ENCODE data around the gene DUSP12. TPM values are rescaled to one million over a fixed set of nuclear protein-coding genes. Genes with fewer than 3 reads are reported as not detected.

Gene DUSP12
- total RNA-seq, 2 donors from 2014 or later: 17.3 to 27.9 TPM

- no peak for DNase-seq (ENCODE audit: low spot score)
- Histone ChIP-seq H3K27ac (no peak overlapping the region), H3K9me3 (no peaks in the 10 kb centered on the region), H3K27me3 (replicated peaks; ENCODE audit: insufficient read depth) (no peaks in the 10 kb centered on the region), H3K4me3 (no peak overlapping the region), H3K36me3 (no peaks in the 10 kb centered on the region), H3K4me1 (ENCODE audit: control insufficient read depth in 1 of 2, low read depth in 2 of 2) (peaks cover 0 to 17% of the 10 kb centered on the region in 2 donors)
- no peak for TF ChIP-seq CTCF (IDR thresholded peaks at IDR 0.05)
- ATAC-seq (ENCODE audit: insufficient number of reproducible peaks, low FRiP score, low read depth): no peak
Measured at GRCh38 chr1:161707503-161707902, 42.1 kb upstream of the DUSP12 start.

- DNase-seq (ENCODE audit: low spot score): no peak
- no peaks in the 10 kb centered on the region for H3K36me3 ChIP-seq
- H3K4me3 ChIP-seq: no peak overlapping the region
- H3K9me3 ChIP-seq: no peaks in the 10 kb centered on the region
- H3K27ac ChIP-seq: no peak overlapping the region
- no peaks in the 10 kb centered on the region for H3K27me3 ChIP-seq (replicated peaks; ENCODE audit: insufficient read depth)
- TF ChIP-seq CTCF (IDR thresholded peaks at IDR 0.05): no peak
- no peak for ATAC-seq (ENCODE audit: insufficient number of reproducible peaks, low FRiP score, low read depth)
- H3K4me1 ChIP-seq (ENCODE audit: control insufficient read depth in 1 of 2, low read depth in 2 of 2): peaks cover 0 to 17% of the 10 kb centered on the region in 2 donors
Measured at GRCh38 chr1:161709373-161709772, 40.2 kb upstream of the DUSP12 start.

GRCh38 chr1:161710560-161710959 lies 39.0 kb upstream of the DUSP12 start:
- Histone ChIP-seq H3K9me3 (no peaks in the 10 kb centered on the region), H3K4me1 (ENCODE audit: control insufficient read depth in 1 of 2, low read depth in 2 of 2) (peaks cover 0 to 16% of the 10 kb centered on the region in 2 donors), H3K4me3 (no peak overlapping the region), H3K27ac (no peak overlapping the region), H3K27me3 (replicated peaks; ENCODE audit: insufficient read depth) (no peaks in the 10 kb centered on the region), H3K36me3 (no peaks in the 10 kb centered on the region)
- ATAC-seq (ENCODE audit: insufficient number of reproducible peaks, low FRiP score, low read depth): no peak
- DNase-seq (ENCODE audit: low spot score): no peak
- no peak for TF ChIP-seq CTCF (IDR thresholded peaks at IDR 0.05)

GRCh38 chr1:161718559-161719324 lies 30.8 kb upstream of the DUSP12 start:
- no peak for ATAC-seq (ENCODE audit: insufficient number of reproducible peaks, low FRiP score, low read depth)
- Histone ChIP-seq H3K4me1 (ENCODE audit: control insufficient read depth in 1 of 2, low read depth in 2 of 2) (no peaks in the 10 kb centered on the region), H3K27ac (no peak overlapping the region), H3K27me3 (replicated peaks; ENCODE audit: insufficient read depth) (no peaks in the 10 kb centered on the region), H3K36me3 (no peaks in the 10 kb centered on the region), H3K4me3 (no peak overlapping the region), H3K9me3 (no peaks in the 10 kb centered on the region)
- no peak for TF ChIP-seq CTCF (IDR thresholded peaks at IDR 0.05)
- no peak for DNase-seq (ENCODE audit: low spot score)

GRCh38 chr1:161719325-161719611 lies 30.3 kb upstream of the DUSP12 start:
- Histone ChIP-seq H3K27ac (no peak overlapping the region), H3K9me3 (no peaks in the 10 kb centered on the region), H3K4me1 (ENCODE audit: control insufficient read depth in 1 of 2, low read depth in 2 of 2) (no peaks in the 10 kb centered on the region), H3K27me3 (replicated peaks; ENCODE audit: insufficient read depth) (no peaks in the 10 kb centered on the region), H3K36me3 (no peaks in the 10 kb centered on the region), H3K4me3 (no peak overlapping the region)
- DNase-seq (ENCODE audit: low spot score): no peak
- ATAC-seq (ENCODE audit: insufficient number of reproducible peaks, low FRiP score, low read depth): no peak
- TF ChIP-seq CTCF (IDR thresholded peaks at IDR 0.05): no peak

Data from thoracic aorta (tissue), 2 donors.